GM12872 (cell line): Measurements from ENCODE around the gene CEP78.

Experiments
- TF ChIP-seq, protein P1 (sequence below): IDR thresholded peaks from 3 replicates; pipeline ENCODE4 v1.5.1; 2011; ENCODE audit warnings: low read depth, mild to moderate bottlenecking, low read length, moderate library complexity; ENCODE audit not compliant: insufficient read depth

CEP78 gene

DNA sequence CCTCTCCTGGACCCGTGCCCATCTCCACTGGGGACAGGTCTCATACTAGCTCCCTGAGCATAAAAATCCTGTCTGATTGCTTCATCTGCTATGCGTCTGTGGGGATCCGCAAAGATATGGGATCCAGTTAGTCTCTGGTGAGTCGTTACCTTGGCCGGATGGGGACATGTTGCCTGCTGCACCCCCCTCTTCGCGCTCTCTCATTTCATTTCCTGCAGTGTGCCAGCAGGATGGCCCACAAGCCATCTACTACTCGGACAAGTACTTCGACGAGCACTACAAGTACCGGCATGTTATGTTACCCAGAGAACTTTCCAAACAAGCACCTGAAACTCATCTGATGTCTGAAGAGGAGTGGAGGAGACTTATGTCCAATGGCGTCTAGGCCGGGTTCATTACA, 17.0 kb upstream of the CEP78 start:
- TF ChIP-seq, protein P1, sequence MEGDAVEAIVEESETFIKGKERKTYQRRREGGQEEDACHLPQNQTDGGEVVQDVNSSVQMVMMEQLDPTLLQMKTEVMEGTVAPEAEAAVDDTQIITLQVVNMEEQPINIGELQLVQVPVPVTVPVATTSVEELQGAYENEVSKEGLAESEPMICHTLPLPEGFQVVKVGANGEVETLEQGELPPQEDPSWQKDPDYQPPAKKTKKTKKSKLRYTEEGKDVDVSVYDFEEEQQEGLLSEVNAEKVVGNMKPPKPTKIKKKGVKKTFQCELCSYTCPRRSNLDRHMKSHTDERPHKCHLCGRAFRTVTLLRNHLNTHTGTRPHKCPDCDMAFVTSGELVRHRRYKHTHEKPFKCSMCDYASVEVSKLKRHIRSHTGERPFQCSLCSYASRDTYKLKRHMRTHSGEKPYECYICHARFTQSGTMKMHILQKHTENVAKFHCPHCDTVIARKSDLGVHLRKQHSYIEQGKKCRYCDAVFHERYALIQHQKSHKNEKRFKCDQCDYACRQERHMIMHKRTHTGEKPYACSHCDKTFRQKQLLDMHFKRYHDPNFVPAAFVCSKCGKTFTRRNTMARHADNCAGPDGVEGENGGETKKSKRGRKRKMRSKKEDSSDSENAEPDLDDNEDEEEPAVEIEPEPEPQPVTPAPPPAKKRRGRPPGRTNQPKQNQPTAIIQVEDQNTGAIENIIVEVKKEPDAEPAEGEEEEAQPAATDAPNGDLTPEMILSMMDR = no peak

DNA sequence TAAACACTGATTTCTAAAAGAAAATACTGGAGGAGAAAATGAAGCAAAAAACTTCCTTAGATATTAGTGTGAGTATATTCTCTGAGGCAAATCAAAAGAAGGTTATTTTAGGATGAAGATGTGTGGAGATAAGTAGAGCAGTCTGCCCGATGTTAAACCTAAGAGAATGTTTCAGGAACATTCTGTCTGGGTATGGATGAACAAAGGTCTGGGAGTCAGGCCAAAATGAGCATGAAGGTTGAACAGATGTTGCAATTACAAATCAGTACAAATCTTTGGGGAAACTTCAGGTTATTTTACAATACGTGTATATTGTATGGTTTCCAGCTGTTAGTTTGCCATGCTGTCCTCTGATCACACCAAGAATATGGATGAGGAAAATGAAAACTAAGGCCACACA, 14.4 kb upstream of the CEP78 start:
- TF ChIP-seq, protein P1 = no peak

DNA sequence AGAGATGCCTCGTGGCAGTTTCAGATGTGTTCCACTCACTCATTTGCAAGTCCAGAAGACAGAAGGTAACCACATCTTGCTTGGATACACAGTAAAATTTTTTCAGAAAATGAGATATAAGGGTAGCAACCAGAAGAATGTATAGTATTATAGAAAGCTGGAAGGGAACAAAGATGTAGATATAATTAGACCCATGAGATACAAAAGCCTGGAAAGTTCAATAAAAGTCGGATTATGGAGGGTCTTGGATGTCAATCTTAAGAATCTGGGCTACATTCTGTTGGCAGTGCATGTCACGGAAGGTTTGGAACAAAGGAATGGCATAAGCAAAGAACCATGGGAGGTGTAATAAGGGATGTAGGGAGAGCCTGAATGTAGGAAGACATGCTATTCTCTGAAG, 5.1 kb upstream of the CEP78 start:
- TF ChIP-seq, protein P1 = no peak

GRCh38 chr9:78234810-78235209, 1.1 kb upstream of the CEP78 start:
- TF ChIP-seq, protein P1 = no peak

DNA sequence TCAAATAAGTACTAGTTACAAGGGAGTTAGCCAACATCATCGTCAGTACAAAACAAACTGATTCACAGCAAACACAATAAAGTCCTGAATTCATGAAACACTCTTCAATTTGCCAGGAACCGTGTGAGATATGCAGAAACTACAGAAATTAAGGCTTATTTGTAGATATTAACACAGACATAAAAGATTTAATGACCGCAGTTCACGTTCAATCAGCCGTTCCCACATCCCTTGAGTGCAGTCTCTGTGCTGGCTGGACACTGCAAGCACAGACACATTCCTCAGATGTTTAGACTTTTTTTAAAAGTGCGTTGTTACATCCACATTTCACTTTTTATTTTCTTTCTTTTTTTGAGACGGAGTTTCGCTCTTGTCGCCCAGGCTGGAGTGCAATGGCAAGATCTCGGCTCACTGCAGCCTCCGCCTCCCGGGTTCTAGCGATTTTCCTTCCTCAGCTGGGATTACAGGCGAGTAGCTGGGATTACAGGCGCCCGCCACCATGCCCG, 566 bp upstream of the CEP78 start:
- TF ChIP-seq, protein P1 = no peak

GRCh38 chr9:78236551-78236910, 656 bp downstream of the CEP78 start:
- TF ChIP-seq, protein P1 = no peak

- TF ChIP-seq, protein P1 = no peak
Measured at GRCh38 chr9:78238046-78239038, 2.5 kb downstream of the CEP78 start.
